Cardiac muscle cell (in vitro differentiated cells and primary cell): Measurements from ENCODE around the gene CHD1L. TPM values are rescaled to one million over a fixed set of nuclear protein-coding genes. Genes with fewer than 3 reads are reported as not detected.
"Not testable (repeated sequence)": the region's sequence is repeated elsewhere in the genome, so short reads cannot be mapped to it uniquely, and the experiment has no call there.

Experiments used
- DNase-seq, 2 donors: peaks; one replicate each; pipeline versions ENCODE4 v3.0.0 to v3.0.0-alpha.2; 2010 to 2017; ENCODE audit warnings: low read depth in 1 of 2, low spot score in 1 of 2
- H3K27ac ChIP-seq: fragments of 200-600 bp; sonication (generic); 2 replicates; pipeline ENCODE4 v1.5.1; 2016
- H3K27me3 ChIP-seq: fragments of 200-600 bp; sonication (generic); 2 replicates; pipeline ENCODE4 v1.6.0; 2016; ENCODE audit warnings: control low read depth
- H3K36me3 ChIP-seq: fragments of 200-600 bp; sonication (generic); 2 replicates; pipeline ENCODE4 v1.5.1; 2016; ENCODE audit warnings: control low read depth
- H3K4me1 ChIP-seq: fragments of 200-600 bp; sonication (generic); 2 replicates; pipeline ENCODE4 v1.8.1; 2017; ENCODE audit warnings: low read depth, mild to moderate bottlenecking, mixed run types
- H3K4me3 ChIP-seq: fragments of 200-600 bp; sonication (generic); 2 replicates; pipeline ENCODE4 v1.5.1; 2016; ENCODE audit warnings: mild to moderate bottlenecking
- H3K9me3 ChIP-seq: fragments of 200-600 bp; sonication (generic); 2 replicates; pipeline ENCODE4 v1.5.1; 2017; ENCODE audit warnings: low read depth, mild to moderate bottlenecking, control low read depth
- CTCF ChIP-seq: IDR thresholded peaks from 2 replicates; pipeline ENCODE4 v1.5.1; 2012; ENCODE audit warnings: low read depth, mild to moderate bottlenecking, low read length
- polyA plus RNA-seq: library from polyadenylated mRNA; unstranded; fragments of >200 nt; fragmentation: Nextera tagmentation; extraction: Ambion mirVana; gene quantifications from 2 replicates; pipeline ENCODE4 v1.2.1, GENCODE V29; 2016
- total RNA-seq: library from RNA; depleted of rRNA; stranded (reverse); fragments of >200 nt; gene quantifications from 2 replicates; pipeline ENCODE4 v1.2.3, GENCODE V29; 2016

CHD1L gene
- total RNA-seq, result 21.0 and 22.4 TPM in 2 replicates
- 30.1 and 34.6 TPM in 2 replicates for polyA plus RNA-seq

- H3K27ac ChIP-seq, result peak within 1 kb of the TSS; percentile 88
- H3K4me3 ChIP-seq, result peak within 1 kb of the TSS; percentile 96
- no peaks in the 10 kb centered on the region for H3K9me3 ChIP-seq
- H3K4me1 ChIP-seq, result peaks cover 20% of the 10 kb centered on the region
- TF ChIP-seq CTCF, result peak; percentile 85
- DNase-seq, result peak; percentile 97 to 98
- H3K36me3 ChIP-seq, result no peaks in the 10 kb centered on the region
- H3K27me3 ChIP-seq, result no peaks in the 10 kb centered on the region
Measured at GRCh38 chr1:147242449-147243227, at the start of gene CHD1L. Gene CHD1L (plus strand): TSS chr1:147242684. CDS start chr1:147242704, 20 bp downstream.

- not testable (repeated sequence) for H3K4me1 ChIP-seq, H3K27me3 ChIP-seq, H3K36me3 ChIP-seq, DNase-seq, H3K9me3 ChIP-seq, H3K27ac ChIP-seq, H3K4me3 ChIP-seq
Measured at GRCh38 chr1:147197324-147197723, 45.2 kb upstream of the CHD1L start.

- no peaks in the 10 kb centered on the region for H3K36me3 ChIP-seq
- no peak for TF ChIP-seq CTCF
Measured at GRCh38 chr1:147201276-147201675, 41.2 kb upstream of the CHD1L start.

GRCh38 chr1:147201786-147202185 is 40.7 kb upstream of the CHD1L start:
- no peaks in the 10 kb centered on the region for H3K9me3 ChIP-seq
- H3K27ac ChIP-seq, result no peak overlapping the region
- DNase-seq, result no peak
- H3K27me3 ChIP-seq, result no peaks in the 10 kb centered on the region
- no peaks in the 10 kb centered on the region for H3K4me1 ChIP-seq
- H3K4me3 ChIP-seq, result no peak overlapping the region
- no peak for TF ChIP-seq CTCF
- no peaks in the 10 kb centered on the region for H3K36me3 ChIP-seq

More at GRCh38 chr1:147201276-147201675, 41.2 kb upstream of the CHD1L start:
- Histone ChIP-seq H3K27ac (no peak overlapping the region), H3K4me1 (no peaks in the 10 kb centered on the region), H3K9me3 (no peaks in the 10 kb centered on the region), H3K27me3 (no peaks in the 10 kb centered on the region), H3K4me3 (no peak overlapping the region)
- no peak for DNase-seq

- Histone ChIP-seq H3K27ac (no peak overlapping the region), H3K4me1 (no peaks in the 10 kb centered on the region), H3K36me3 (no peaks in the 10 kb centered on the region), H3K27me3 (no peaks in the 10 kb centered on the region), H3K9me3 (no peaks in the 10 kb centered on the region), H3K4me3 (no peak overlapping the region)
- no peak for DNase-seq
- no peak for TF ChIP-seq CTCF
Measured at GRCh38 chr1:147202576-147202975, 39.9 kb upstream of the CHD1L start.

- no peak for DNase-seq
- Histone ChIP-seq H3K36me3 (no peaks in the 10 kb centered on the region), H3K27ac (no peak overlapping the region), H3K9me3 (no peaks in the 10 kb centered on the region), H3K4me1 (no peaks in the 10 kb centered on the region), H3K4me3 (no peak overlapping the region), H3K27me3 (no peaks in the 10 kb centered on the region)
- TF ChIP-seq CTCF, result no peak
Measured at GRCh38 chr1:147204080-147204479, 38.4 kb upstream of the CHD1L start.
